BJ (cell line): Measurements from ENCODE around the gene MICAL3. TPM values are rescaled to one million over a fixed set of nuclear protein-coding genes. Genes with fewer than 3 reads are reported as not detected.

Experiments
- CTCF ChIA-PET: fragments of 350-600 bp; formaldehyde crosslinking; extraction: SDS; loops from one replicate; lab custom pipeline; 2021; ENCODE audit warnings: antibody characterized with exemption, inconsistent platforms; lab: Yijun Ruan, JAX
- POLR2A ChIA-PET: fragments of 300-600 bp; sonication (Branson Sonifier 250); formaldehyde crosslinking; extraction: SDS; loops from one replicate; lab custom pipeline; 2021; ENCODE audit warnings: antibody characterized with exemption; lab: Charles Lee
- DNase-seq: peaks from one replicate; pipeline ENCODE4 v3.0.0-alpha.2; 2011; ENCODE audit warnings: low read depth
- H3K27me3 ChIP-seq: 2 replicates; pipeline ENCODE4 v1.6.0; 2011; ENCODE audit warnings: low read length; ENCODE audit not compliant: control insufficient read depth, insufficient read depth
- H3K36me3 ChIP-seq: 2 replicates; pipeline ENCODE4 v1.5.1; 2011; ENCODE audit warnings: low read length; ENCODE audit not compliant: control insufficient read depth, insufficient read depth
- H3K4me3 ChIP-seq: 2 replicates; pipeline ENCODE4 v1.5.1; 2011; ENCODE audit warnings: low read depth, mild to moderate bottlenecking, control low read depth, low read length
- polyA plus RNA-seq: library from polyadenylated mRNA; depleted of rRNA; stranded (reverse); fragments of >200 nt; gene quantifications from 2 replicates; pipeline ENCODE4 v1.2.3, GENCODE V29; 2011
- TF ChIP-seq, protein P1 (sequence below): IDR thresholded peaks from 2 replicates; pipeline ENCODE4 v1.5.1; 2011; ENCODE audit warnings: low read depth, mild to moderate bottlenecking, control low read depth, inconsistent platforms, low read length, moderate library complexity; ENCODE audit not compliant: insufficient read depth

The MICAL3 gene
- polyA plus RNA-seq, 1 experiment, result 16.4 TPM

GRCh38 chr22:17822087-17822486, 202.3 kb downstream of the MICAL3 start:
- no peaks in the 10 kb centered on the region for H3K27me3 ChIP-seq
- ChIA-PET POLR2A (no interaction called here), CTCF (interaction anchor here (2.6 kb wide), 1 partner anchor 8 kb away, joined by 10 read pairs; no protein-coding TSS in a partner anchor)
- TF ChIP-seq, protein P1, sequence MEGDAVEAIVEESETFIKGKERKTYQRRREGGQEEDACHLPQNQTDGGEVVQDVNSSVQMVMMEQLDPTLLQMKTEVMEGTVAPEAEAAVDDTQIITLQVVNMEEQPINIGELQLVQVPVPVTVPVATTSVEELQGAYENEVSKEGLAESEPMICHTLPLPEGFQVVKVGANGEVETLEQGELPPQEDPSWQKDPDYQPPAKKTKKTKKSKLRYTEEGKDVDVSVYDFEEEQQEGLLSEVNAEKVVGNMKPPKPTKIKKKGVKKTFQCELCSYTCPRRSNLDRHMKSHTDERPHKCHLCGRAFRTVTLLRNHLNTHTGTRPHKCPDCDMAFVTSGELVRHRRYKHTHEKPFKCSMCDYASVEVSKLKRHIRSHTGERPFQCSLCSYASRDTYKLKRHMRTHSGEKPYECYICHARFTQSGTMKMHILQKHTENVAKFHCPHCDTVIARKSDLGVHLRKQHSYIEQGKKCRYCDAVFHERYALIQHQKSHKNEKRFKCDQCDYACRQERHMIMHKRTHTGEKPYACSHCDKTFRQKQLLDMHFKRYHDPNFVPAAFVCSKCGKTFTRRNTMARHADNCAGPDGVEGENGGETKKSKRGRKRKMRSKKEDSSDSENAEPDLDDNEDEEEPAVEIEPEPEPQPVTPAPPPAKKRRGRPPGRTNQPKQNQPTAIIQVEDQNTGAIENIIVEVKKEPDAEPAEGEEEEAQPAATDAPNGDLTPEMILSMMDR, result no peak
- no peak overlapping the region for H3K4me3 ChIP-seq
- H3K36me3 ChIP-seq, result peaks cover 16% of the 10 kb centered on the region
- DNase-seq, result no peak

DNA sequence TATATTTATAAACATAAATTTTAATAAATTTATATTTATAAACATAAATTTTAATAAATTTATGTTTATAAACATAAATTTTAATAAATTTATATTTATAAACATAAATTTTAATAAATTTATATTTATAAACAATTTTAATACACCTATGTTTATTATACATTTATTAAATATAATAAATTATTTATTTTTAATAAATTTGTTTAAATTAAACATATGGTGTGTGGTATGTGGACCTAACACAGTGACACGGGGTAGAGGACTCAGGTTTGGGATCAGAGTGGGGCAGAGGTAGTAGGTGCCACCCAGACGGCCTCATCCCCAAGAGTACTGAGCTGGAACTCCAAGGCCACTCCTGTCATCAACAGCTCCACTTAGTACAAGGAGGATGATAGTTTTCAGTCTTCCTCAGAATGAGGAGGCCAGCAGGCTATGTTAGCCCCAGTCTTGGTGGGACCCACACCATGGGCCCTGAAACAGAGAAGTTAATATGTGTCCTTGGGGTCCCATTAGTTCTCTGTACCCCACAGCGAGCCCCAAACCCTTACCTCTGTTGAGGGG, 203.4 kb downstream of the MICAL3 start:
- peaks cover 22% of the 10 kb centered on the region for H3K36me3 ChIP-seq
- DNase-seq, result no peak
- CTCF ChIA-PET, result interaction anchor here (2.6 kb wide), 1 partner anchor 9 kb away, joined by 10 read pairs; no protein-coding TSS in a partner anchor

DNA sequence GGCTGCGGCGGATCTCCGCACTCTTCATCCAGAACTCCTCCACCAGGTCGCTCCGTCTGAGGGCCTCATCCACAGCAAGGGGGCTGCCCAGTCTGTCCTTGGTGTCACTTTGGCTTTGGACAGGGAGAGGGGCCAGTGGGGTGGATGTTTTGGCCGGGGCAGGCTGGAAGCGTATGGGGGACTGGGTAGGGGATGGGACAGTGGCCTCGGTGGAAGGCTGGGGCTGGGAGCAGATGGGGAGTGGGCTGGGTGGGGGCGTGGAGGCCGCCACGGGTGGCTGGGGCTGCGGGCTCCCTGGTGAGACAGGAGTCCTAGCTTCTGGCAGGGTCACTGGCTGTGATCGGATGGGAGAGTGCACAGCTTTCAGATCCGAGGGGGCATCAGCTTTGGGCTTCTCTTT, 205.7 kb downstream of the MICAL3 start:
- Histone ChIP-seq H3K4me3 (no peak overlapping the region), H3K36me3 (peaks cover 29% of the 10 kb centered on the region), H3K27me3 (no peaks in the 10 kb centered on the region)
- TF ChIP-seq, protein P1, result no peak
- ChIA-PET POLR2A (no interaction called here), CTCF (interaction anchor here (0.8 to 1.3 kb wide), 2 partner anchors 12 to 16 kb away, joined by 3 to 4 read pairs; no protein-coding TSS in a partner anchor)
- no peak for DNase-seq

More for the DNA sequence above, 203.4 kb downstream of the MICAL3 start:
- H3K27me3 ChIP-seq, result no peaks in the 10 kb centered on the region
- TF ChIP-seq, protein P1, result no peak
- POLR2A ChIA-PET, result no interaction called here
- no peak overlapping the region for H3K4me3 ChIP-seq

DNA sequence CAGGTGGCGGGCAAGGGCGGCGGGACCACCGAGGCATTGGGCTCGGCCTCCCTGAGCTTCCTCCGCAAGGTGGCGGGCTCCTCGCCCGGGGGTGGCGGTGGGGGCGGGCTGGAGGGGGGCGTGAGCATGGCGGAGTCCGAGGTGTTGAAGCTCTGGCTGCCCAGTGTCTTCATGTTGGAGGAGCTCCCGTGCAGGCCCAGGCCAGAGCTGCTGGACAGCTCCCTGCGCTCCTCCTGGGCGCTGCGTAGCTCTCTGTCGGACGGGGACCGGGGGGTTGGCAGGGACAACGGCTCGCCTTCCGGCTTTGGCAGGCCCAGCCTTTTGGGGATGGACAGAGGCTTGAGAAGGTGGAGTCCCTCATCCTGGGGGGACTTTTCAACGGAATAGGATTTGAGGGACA, 206.2 kb downstream of the MICAL3 start:
- no peak overlapping the region for H3K4me3 ChIP-seq
- ChIA-PET POLR2A (no interaction called here), CTCF (interaction anchor here (0.8 kb wide), 1 partner anchor 15 kb away, joined by 3 read pairs; no protein-coding TSS in a partner anchor)
- no peaks in the 10 kb centered on the region for H3K27me3 ChIP-seq
- TF ChIP-seq, protein P1, result no peak
- no peak for DNase-seq
- H3K36me3 ChIP-seq, result peaks cover 29% of the 10 kb centered on the region

DNA sequence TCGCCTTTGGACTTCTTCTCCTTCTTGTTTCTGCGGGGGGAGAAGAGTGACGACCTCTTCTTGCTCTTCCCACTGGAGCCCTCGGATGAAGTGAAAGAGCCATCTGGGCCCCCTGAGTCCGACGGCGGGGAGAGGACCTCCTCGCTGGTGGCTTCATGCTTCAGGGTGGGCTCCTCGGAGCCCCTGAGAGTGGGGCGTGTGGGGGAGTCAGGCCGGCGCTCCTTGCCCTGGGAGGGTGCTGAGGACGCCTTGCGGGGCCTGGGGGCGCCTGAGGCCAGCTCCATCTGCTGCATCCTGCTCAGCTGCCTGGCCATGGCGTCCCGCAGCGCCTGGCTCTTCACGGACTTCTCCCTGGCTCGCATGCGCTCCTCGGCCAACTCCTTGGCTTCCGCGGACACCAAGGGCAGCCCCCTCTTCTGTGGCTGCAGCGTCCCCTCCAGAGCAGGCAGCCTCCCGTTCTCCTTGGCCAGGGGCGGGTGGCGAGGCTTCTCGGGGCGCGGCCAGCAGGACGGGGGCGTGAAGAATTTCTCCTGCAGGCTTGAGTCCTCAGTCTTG, 206.8 kb downstream of the MICAL3 start:
- POLR2A ChIA-PET, result no interaction called here

More for the DNA sequence above, 206.8 kb downstream of the MICAL3 start:
- TF ChIP-seq, protein P1, result no peak
- no peaks in the 10 kb centered on the region for H3K27me3 ChIP-seq
- H3K4me3 ChIP-seq, result no peak overlapping the region
- CTCF ChIA-PET, result no interaction called here
- peaks cover 29% of the 10 kb centered on the region for H3K36me3 ChIP-seq
- no peak for DNase-seq
